ENCODE results near the gene STIM1.

The STIM1 gene

GRCh38 chr11:3982431-3982830 is 127.0 kb downstream of the STIM1 start:
- H3K27me3 ChIP-seq (ENCODE audit: insufficient read depth, poor library complexity, severe bottlenecking): no peaks in the 10 kb centered on the region
- no peak overlapping the region for H3K4me3 ChIP-seq (replicated peaks; ENCODE audit: insufficient read depth, low read length)
- DNase-seq (ENCODE audit: low read depth in 1 of 2, low spot score in 1 of 2): no peak
- H3K27ac ChIP-seq (replicated peaks): no peak overlapping the region
- TF ChIP-seq SPI1 (IDR thresholded peaks at IDR 0.05; ENCODE audit: borderline replicate concordance, low read depth): no peak
- no peak for TF ChIP-seq GABPA (IDR thresholded peaks at IDR 0.05; ENCODE audit: low read depth)
- no peak for TF ChIP-seq POLR2AphosphoS5 (IDR thresholded peaks at IDR 0.05; ENCODE audit: low read depth)

GRCh38 chr11:3983101-3983500 is 127.6 kb downstream of the STIM1 start:
- DNase-seq (ENCODE audit: low read depth in 1 of 2, low spot score in 1 of 2): no peak
- no peak overlapping the region for H3K4me3 ChIP-seq (replicated peaks; ENCODE audit: insufficient read depth, low read length)
- no peak for TF ChIP-seq CTCF (IDR thresholded peaks at IDR 0.05; ENCODE audit: insufficient read depth, low read length)
- TF ChIP-seq SPI1 (IDR thresholded peaks at IDR 0.05; ENCODE audit: borderline replicate concordance, low read depth): no peak
- TF ChIP-seq POLR2AphosphoS5 (IDR thresholded peaks at IDR 0.05; ENCODE audit: low read depth): no peak
- TF ChIP-seq GABPA (IDR thresholded peaks at IDR 0.05; ENCODE audit: low read depth): no peak
- H3K27me3 ChIP-seq (ENCODE audit: insufficient read depth, poor library complexity, severe bottlenecking): no peaks in the 10 kb centered on the region
- H3K27ac ChIP-seq (replicated peaks): no peak overlapping the region

GRCh38 chr11:3984896-3985295 is 129.4 kb downstream of the STIM1 start:
- TF ChIP-seq CTCF (IDR thresholded peaks at IDR 0.05; ENCODE audit: insufficient read depth, low read length) (no peak), POLR2AphosphoS5 (IDR thresholded peaks at IDR 0.05; ENCODE audit: low read depth) (no peak), REST (IDR thresholded peaks at IDR 0.05; ENCODE audit: insufficient replicate concordance, low read depth) (no peak), SPI1 (IDR thresholded peaks at IDR 0.05; ENCODE audit: borderline replicate concordance, low read depth) (no peak), GABPA (IDR thresholded peaks at IDR 0.05; ENCODE audit: low read depth) (no peak)
- Histone ChIP-seq H3K4me3 (replicated peaks; ENCODE audit: insufficient read depth, low read length) (no peak overlapping the region), H3K27ac (replicated peaks) (no peak overlapping the region), H3K27me3 (ENCODE audit: insufficient read depth, poor library complexity, severe bottlenecking) (no peaks in the 10 kb centered on the region)
- DNase-seq (ENCODE audit: low read depth in 1 of 2, low spot score in 1 of 2): no peak

- Histone ChIP-seq H3K27ac (replicated peaks) (no peak overlapping the region), H3K4me3 (replicated peaks; ENCODE audit: insufficient read depth, low read length) (no peak overlapping the region), H3K27me3 (ENCODE audit: insufficient read depth, poor library complexity, severe bottlenecking) (no peaks in the 10 kb centered on the region)
- DNase-seq (ENCODE audit: low read depth in 1 of 2, low spot score in 1 of 2): no peak
- no peak for TF ChIP-seq POLR2AphosphoS5 (IDR thresholded peaks at IDR 0.05; ENCODE audit: low read depth)
- no peak for TF ChIP-seq GABPA (IDR thresholded peaks at IDR 0.05; ENCODE audit: low read depth)
- no peak for TF ChIP-seq SPI1 (IDR thresholded peaks at IDR 0.05; ENCODE audit: borderline replicate concordance, low read depth)
- no peak for TF ChIP-seq CTCF (IDR thresholded peaks at IDR 0.05; ENCODE audit: insufficient read depth, low read length)
- no peak for TF ChIP-seq REST (IDR thresholded peaks at IDR 0.05; ENCODE audit: insufficient replicate concordance, low read depth)
Observed at GRCh38 chr11:3985631-3986030, 130.2 kb downstream of the STIM1 start.

Data from HL-60 (cell line).